GM12878 (cell line): ENCODE data around the gene DYTN. TPM values are rescaled to one million over a fixed set of nuclear protein-coding genes. Genes with fewer than 3 reads are reported as not detected.

ENCODE experiments used
- ATAC-seq: fragments of 200-7000 bp; cut with Tn5 transposase; 3 replicates; pipeline ENCODE4 v1.9.1; 2020; ENCODE audit warnings: mild to moderate bottlenecking, moderate library complexity
- BruUV-seq: library from RNA; stranded (reverse); fragments of 400-500 nt; replicated peaks from 2 replicates; lab custom pipeline; 2021; lab: Mats Ljungman, UMichigan
- CTCF ChIA-PET: fragments of 300-600 bp; sonication (Branson Sonifier 250); formaldehyde crosslinking; extraction: SDS; loops from one replicate; lab custom pipeline; 2021; ENCODE audit warnings: inconsistent platforms; lab: Yijun Ruan, JAX
- POLR2A ChIA-PET: fragments of 350-600 bp; formaldehyde crosslinking; extraction: SDS; loops from one replicate; lab custom pipeline; 2021; ENCODE audit warnings: inconsistent platforms; lab: Charles Lee
- RAD21 ChIA-PET: fragments of 300-600 bp; sonication (Branson Sonifier 250); formaldehyde crosslinking; loops from one replicate; lab custom pipeline; 2023; ENCODE audit warnings: antibody characterized with exemption; ENCODE audit not compliant: unreplicated experiment; lab: Charles Lee
- SMC1A ChIA-PET: fragments of 300-600 bp; sonication (Branson Sonifier 250); formaldehyde crosslinking; loops from one replicate; lab custom pipeline; 2023; ENCODE audit not compliant: unreplicated experiment, uncharacterized antibody; lab: Charles Lee
- DNase-seq: peaks from one replicate; pipeline ENCODE4 v3.0.0-alpha.2; 2011; ENCODE audit warnings: low read depth, low spot score
- FAIRE-seq: peaks from 3 replicates; lab custom pipeline; 2011; peaks lifted over from hg19 to GRCh38; lab: Jason Lieb, UNC
- H2AFZ ChIP-seq: 2 replicates; pipeline ENCODE4 v1.6.0; 2011; ENCODE audit warnings: low read depth, low read length, control low read depth; ENCODE audit not compliant: control insufficient read depth
- H3K27ac ChIP-seq: 2 replicates; pipeline ENCODE4 v1.5.1; 2011; ENCODE audit warnings: control low read depth; ENCODE audit not compliant: control insufficient read depth, insufficient read depth
- H3K27me3 ChIP-seq, 2 experiments: replicated peaks in 1 of 2; 2 replicates each; pipeline versions ENCODE4 v1.6.0 to v1.6.1; 2011; ENCODE audit warnings: low read length in 1 of 2; ENCODE audit not compliant: control insufficient read depth in 2 of 2, insufficient read depth in 2 of 2
- H3K36me3 ChIP-seq, 2 experiments: 2 replicates each; pipeline ENCODE4 v1.5.1; 2011; ENCODE audit warnings: low read length in 1 of 2; ENCODE audit not compliant: control insufficient read depth in 2 of 2, insufficient read depth in 2 of 2
- H3K4me1 ChIP-seq: 2 replicates; pipeline ENCODE4 v1.6.1; 2011; ENCODE audit warnings: mild to moderate bottlenecking, low read length, moderate library complexity, mixed read lengths; ENCODE audit not compliant: control insufficient read depth, insufficient read depth
- H3K4me2 ChIP-seq: 2 replicates; pipeline ENCODE4 v1.6.0; 2011; ENCODE audit warnings: control low read depth; ENCODE audit not compliant: control insufficient read depth, insufficient read depth
- H3K4me3 ChIP-seq: fragments of 200-600 bp; sonication (generic); 2 replicates; pipeline ENCODE4 v1.5.1; 2016
- H3K79me2 ChIP-seq: 2 replicates; pipeline ENCODE4 v1.6.0; 2011; ENCODE audit warnings: low read length; ENCODE audit not compliant: control insufficient read depth, insufficient read depth
- H3K9ac ChIP-seq: 2 replicates; pipeline ENCODE4 v1.8.0; 2011; ENCODE audit warnings: low read length, control low read depth, mixed read lengths; ENCODE audit not compliant: control insufficient read depth, insufficient read depth
- H3K9me3 ChIP-seq: replicated peaks from 3 replicates; pipeline ENCODE4 v1.5.1; 2011; ENCODE audit warnings: mild to moderate bottlenecking, low read length; ENCODE audit not compliant: control insufficient read depth, insufficient read depth
- H4K20me1 ChIP-seq: 2 replicates; pipeline ENCODE4 v1.6.0; 2011; ENCODE audit not compliant: control insufficient read depth, insufficient read depth
- CHD1 ChIP-seq: IDR thresholded peaks from 2 replicates; pipeline ENCODE4 v1.6.1; 2012; ENCODE audit warnings: low read depth, low read length, improper control_type of control experiment
- MEF2A ChIP-seq: IDR thresholded peaks from 2 replicates; pipeline ENCODE4 v1.6.1; 2011; ENCODE audit warnings: low read depth, mild to moderate bottlenecking, low read length, moderate library complexity; ENCODE audit not compliant: insufficient read depth
- MEF2B ChIP-seq: fragments of 450-650 bp; IDR thresholded peaks from 2 replicates; pipeline ENCODE4 v1.6.1; 2018; ENCODE audit warnings: mild to moderate bottlenecking, moderate library complexity; ENCODE audit not compliant: partially characterized antibody, poor library complexity, severe bottlenecking
- POU2F2 ChIP-seq: IDR thresholded peaks from 3 replicates; pipeline ENCODE4 v1.6.1; 2011; ENCODE audit warnings: low read depth, mild to moderate bottlenecking, low read length, borderline replicate concordance
- SIX5 ChIP-seq: IDR thresholded peaks from 2 replicates; pipeline ENCODE4 v1.6.1; 2011; ENCODE audit warnings: mild to moderate bottlenecking, low read depth, low read length, moderate library complexity; ENCODE audit not compliant: severe bottlenecking
- ZNF24 ChIP-seq: fragments of 450-650 bp; IDR thresholded peaks from 2 replicates; pipeline ENCODE4 v1.6.1; 2017; ENCODE audit warnings: antibody characterized with exemption, mild to moderate bottlenecking
- WGBS: methylation state at CpG from one replicate; pipeline ENCODE4 v1.1.6; 2016; ENCODE audit warnings: low lambda C conversion rate; ENCODE audit not compliant: insufficient replicate concordance, insufficient coverage; ENCODE audit errors: missing lambda C conversion rate; 5-methylcytosine and 5-hydroxymethylcytosine counted together
- in situ Hi-C: fragments of 300-500 bp; cut with MboI; formaldehyde crosslinking; loops from 9 replicates; pipeline ENCODE4 v1.14.3; 2018; ENCODE audit warnings: mixed read lengths
- intact Hi-C: fragments of 100-400 bp; cut with micrococcal nuclease; formaldehyde crosslinking; loops from one replicate; pipeline ENCODE4 v1.14.2; 2022; ENCODE audit not compliant: unreplicated experiment
- polyA plus RNA-seq, 11 experiments: library from polyadenylated mRNA; depleted of rRNA in 4 of 11; unstranded in 6 of 11; stranded (reverse) in 5 of 11; fragments of >200 nt; fragmentation: Nextera tagmentation in 4 of 11; fragmentation: Illumina TruSeq in 1 of 11; extraction: Ambion mirVana in 4 of 11; extraction: Trizol in 1 of 11; gene quantifications; 1 replicate in 1 of 11; 2 replicates in 10 of 11; pipeline versions ENCODE4 v1.2.1 to v1.2.3, GENCODE V29; 2011 to 2016; ENCODE audit warnings: inconsistent platforms in 2 of 11, missing spikeins in 2 of 11, low read depth in 1 of 11
- total RNA-seq, 4 experiments: library from RNA; depleted of rRNA in 3 of 4; stranded (reverse); fragments of >200 nt in 3 of 4; fragmentation: Illumina TruSeq in 1 of 4; extraction: Trizol in 1 of 4; gene quantifications; 2 replicates each; pipeline versions ENCODE4 v1.2.1 to v1.2.3, GENCODE V29; 2013 to 2021
- TF ChIP-seq, protein P1 (sequence below): fragments of 450-650 bp; IDR thresholded peaks from 2 replicates; pipeline ENCODE4 v1.6.1; 2016; ENCODE audit warnings: mild to moderate bottlenecking
- TF ChIP-seq, protein P2 (sequence below): fragments of 450-650 bp; IDR thresholded peaks from 2 replicates; pipeline ENCODE4 v1.6.1; 2017; ENCODE audit warnings: mild to moderate bottlenecking, low read depth, inconsistent platforms; ENCODE audit not compliant: poor library complexity, severe bottlenecking
- TF ChIP-seq, protein P3 (sequence below): fragments of 150-350 bp; IDR thresholded peaks from 2 replicates; pipeline ENCODE4 v1.6.1; 2016; ENCODE audit warnings: low read depth, low read length
- TF ChIP-seq, protein P4 (sequence below): fragments of 450-650 bp; formaldehyde crosslinking; IDR thresholded peaks from 2 replicates; pipeline ENCODE4 v1.4.0; 2020; ENCODE audit warnings: mild to moderate bottlenecking, moderate library complexity

The DYTN gene
- total and polyA plus RNA-seq, 10 of the 15 experiments (the other 5 are each of a cell fraction or from before 2014, with no cell fraction given), result 0.02 to 0.32 (median 0.09) TPM; not detected in 3

DNA sequence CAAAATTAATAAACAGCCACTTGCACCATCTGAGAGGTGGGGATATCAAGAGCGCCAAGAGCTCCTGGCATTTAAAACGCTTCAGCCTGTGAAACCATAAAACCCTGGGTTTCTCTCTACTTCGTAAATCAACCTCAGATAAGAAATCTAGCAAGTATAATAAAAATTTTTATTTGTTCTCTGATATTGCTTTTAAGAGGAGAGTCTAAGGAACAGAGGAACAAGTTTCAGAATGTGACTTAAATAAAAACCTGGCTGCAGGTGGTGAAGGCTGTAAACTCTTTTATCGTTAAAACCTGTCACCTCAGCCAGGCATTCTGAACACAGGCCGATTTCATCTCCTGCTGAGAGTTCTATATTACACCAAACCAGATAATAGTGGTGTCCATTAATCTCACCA is 9.9 kb downstream of the DYTN start:
- H3K4me3 ChIP-seq, result no peak overlapping the region
- H3K79me2 ChIP-seq, result no peaks in the 10 kb centered on the region
- ChIA-PET RAD21 (no interaction called here), SMC1A (no interaction called here), CTCF (no interaction called here), POLR2A (no interaction called here)
- DNase-seq, result no peak
- H3K27ac ChIP-seq, result no peak overlapping the region
- intact Hi-C loops (no loop called here), in situ Hi-C loops (no loop called here)
- H4K20me1 ChIP-seq, result no peaks in the 10 kb centered on the region
- no peaks in the 10 kb centered on the region for H3K27me3 ChIP-seq
- no peak overlapping the region for H3K4me2 ChIP-seq
- no peak overlapping the region for H2AFZ ChIP-seq
- no peak overlapping the region for H3K9ac ChIP-seq
- ATAC-seq, result no peak
- H3K4me1 ChIP-seq, result no peaks in the 10 kb centered on the region
- no peaks in the 10 kb centered on the region for H3K9me3 ChIP-seq
- 22% methylated on average over 5 of the region's 5 CpGs for WGBS
- no peak for FAIRE-seq
- no peaks in the 10 kb centered on the region for H3K36me3 ChIP-seq
- BruUV-seq, result no TSS peak
- TF ChIP-seq, protein P1, sequence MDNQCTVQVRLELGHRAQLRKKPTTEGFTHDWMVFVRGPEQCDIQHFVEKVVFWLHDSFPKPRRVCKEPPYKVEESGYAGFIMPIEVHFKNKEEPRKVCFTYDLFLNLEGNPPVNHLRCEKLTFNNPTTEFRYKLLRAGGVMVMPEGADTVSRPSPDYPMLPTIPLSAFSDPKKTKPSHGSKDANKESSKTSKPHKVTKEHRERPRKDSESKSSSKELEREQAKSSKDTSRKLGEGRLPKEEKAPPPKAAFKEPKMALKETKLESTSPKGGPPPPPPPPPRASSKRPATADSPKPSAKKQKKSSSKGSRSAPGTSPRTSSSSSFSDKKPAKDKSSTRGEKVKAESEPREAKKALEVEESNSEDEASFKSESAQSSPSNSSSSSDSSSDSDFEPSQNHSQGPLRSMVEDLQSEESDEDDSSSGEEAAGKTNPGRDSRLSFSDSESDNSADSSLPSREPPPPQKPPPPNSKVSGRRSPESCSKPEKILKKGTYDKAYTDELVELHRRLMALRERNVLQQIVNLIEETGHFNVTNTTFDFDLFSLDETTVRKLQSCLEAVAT, result no peak
- TF ChIP-seq MEF2A, result no peak
- TF ChIP-seq, protein P2, sequence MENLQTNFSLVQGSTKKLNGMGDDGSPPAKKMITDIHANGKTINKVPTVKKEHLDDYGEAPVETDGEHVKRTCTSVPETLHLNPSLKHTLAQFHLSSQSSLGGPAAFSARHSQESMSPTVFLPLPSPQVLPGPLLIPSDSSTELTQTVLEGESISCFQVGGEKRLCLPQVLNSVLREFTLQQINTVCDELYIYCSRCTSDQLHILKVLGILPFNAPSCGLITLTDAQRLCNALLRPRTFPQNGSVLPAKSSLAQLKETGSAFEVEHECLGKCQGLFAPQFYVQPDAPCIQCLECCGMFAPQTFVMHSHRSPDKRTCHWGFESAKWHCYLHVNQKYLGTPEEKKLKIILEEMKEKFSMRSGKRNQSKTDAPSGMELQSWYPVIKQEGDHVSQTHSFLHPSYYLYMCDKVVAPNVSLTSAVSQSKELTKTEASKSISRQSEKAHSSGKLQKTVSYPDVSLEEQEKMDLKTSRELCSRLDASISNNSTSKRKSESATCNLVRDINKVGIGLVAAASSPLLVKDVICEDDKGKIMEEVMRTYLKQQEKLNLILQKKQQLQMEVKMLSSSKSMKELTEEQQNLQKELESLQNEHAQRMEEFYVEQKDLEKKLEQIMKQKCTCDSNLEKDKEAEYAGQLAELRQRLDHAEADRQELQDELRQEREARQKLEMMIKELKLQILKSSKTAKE, result no peak
- TF ChIP-seq, protein P3, sequence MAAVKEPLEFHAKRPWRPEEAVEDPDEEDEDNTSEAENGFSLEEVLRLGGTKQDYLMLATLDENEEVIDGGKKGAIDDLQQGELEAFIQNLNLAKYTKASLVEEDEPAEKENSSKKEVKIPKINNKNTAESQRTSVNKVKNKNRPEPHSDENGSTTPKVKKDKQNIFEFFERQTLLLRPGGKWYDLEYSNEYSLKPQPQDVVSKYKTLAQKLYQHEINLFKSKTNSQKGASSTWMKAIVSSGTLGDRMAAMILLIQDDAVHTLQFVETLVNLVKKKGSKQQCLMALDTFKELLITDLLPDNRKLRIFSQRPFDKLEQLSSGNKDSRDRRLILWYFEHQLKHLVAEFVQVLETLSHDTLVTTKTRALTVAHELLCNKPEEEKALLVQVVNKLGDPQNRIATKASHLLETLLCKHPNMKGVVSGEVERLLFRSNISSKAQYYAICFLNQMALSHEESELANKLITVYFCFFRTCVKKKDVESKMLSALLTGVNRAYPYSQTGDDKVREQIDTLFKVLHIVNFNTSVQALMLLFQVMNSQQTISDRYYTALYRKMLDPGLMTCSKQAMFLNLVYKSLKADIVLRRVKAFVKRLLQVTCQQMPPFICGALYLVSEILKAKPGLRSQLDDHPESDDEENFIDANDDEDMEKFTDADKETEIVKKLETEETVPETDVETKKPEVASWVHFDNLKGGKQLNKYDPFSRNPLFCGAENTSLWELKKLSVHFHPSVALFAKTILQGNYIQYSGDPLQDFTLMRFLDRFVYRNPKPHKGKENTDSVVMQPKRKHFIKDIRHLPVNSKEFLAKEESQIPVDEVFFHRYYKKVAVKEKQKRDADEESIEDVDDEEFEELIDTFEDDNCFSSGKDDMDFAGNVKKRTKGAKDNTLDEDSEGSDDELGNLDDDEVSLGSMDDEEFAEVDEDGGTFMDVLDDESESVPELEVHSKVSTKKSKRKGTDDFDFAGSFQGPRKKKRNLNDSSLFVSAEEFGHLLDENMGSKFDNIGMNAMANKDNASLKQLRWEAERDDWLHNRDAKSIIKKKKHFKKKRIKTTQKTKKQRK, result no peak
- TF ChIP-seq, protein P4, sequence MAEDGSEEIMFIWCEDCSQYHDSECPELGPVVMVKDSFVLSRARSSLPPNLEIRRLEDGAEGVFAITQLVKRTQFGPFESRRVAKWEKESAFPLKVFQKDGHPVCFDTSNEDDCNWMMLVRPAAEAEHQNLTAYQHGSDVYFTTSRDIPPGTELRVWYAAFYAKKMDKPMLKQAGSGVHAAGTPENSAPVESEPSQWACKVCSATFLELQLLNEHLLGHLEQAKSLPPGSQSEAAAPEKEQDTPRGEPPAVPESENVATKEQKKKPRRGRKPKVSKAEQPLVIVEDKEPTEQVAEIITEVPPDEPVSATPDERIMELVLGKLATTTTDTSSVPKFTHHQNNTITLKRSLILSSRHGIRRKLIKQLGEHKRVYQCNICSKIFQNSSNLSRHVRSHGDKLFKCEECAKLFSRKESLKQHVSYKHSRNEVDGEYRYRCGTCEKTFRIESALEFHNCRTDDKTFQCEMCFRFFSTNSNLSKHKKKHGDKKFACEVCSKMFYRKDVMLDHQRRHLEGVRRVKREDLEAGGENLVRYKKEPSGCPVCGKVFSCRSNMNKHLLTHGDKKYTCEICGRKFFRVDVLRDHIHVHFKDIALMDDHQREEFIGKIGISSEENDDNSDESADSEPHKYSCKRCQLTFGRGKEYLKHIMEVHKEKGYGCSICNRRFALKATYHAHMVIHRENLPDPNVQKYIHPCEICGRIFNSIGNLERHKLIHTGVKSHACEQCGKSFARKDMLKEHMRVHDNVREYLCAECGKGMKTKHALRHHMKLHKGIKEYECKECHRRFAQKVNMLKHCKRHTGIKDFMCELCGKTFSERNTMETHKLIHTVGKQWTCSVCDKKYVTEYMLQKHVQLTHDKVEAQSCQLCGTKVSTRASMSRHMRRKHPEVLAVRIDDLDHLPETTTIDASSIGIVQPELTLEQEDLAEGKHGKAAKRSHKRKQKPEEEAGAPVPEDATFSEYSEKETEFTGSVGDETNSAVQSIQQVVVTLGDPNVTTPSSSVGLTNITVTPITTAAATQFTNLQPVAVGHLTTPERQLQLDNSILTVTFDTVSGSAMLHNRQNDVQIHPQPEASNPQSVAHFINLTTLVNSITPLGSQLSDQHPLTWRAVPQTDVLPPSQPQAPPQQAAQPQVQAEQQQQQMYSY, result no peak
- no peak for TF ChIP-seq ZNF24
- TF ChIP-seq CHD1, result no peak
- no peak for TF ChIP-seq SIX5
- TF ChIP-seq POU2F2, result no peak
- TF ChIP-seq MEF2B, result no peak
